Panc1 (cell line): ENCODE results near the gene IGSF23.

Experiments used
- POLR2AphosphoS5 ChIP-seq: IDR thresholded peaks from 2 replicates; pipeline ENCODE4 v1.6.1; 2012; ENCODE audit warnings: mild to moderate bottlenecking, low read depth, low read length, moderate library complexity
- SIN3A ChIP-seq: IDR thresholded peaks from 2 replicates; pipeline ENCODE4 v1.6.1; 2012; ENCODE audit warnings: low read depth, mild to moderate bottlenecking, low read length, moderate library complexity, borderline replicate concordance; ENCODE audit not compliant: insufficient read depth

DNA sequence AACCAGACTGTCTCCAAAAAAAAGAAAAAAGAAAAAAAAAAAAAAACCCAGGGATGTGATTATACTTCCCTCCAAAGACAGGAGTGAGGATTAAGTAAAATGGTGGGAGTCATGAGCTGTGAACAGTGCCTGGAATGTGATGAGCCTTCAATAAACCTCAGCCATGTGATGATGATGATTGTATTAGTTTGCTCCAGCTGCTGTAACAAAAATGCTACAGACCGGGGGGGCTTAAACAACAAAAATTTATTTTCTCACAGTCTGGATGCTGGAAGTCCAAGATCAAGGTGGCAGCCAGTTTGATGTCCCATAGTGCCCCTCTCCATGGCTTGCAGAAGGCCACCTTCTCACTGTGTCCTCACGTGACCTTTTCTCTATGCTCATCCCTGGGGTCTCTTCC, 21.4 kb downstream of the IGSF23 start:
- TF ChIP-seq POLR2AphosphoS5: no peak
- TF ChIP-seq SIN3A: no peak
